HG03064 (cell line): ENCODE data around the gene RALGAPA1.
"Not testable (repeated sequence)": the region's sequence is repeated elsewhere in the genome, so short reads cannot be mapped to it uniquely, and the experiment has no call there.

Source experiments
- ATAC-seq: cut with Tn5 transposase; IDR thresholded peaks from one replicate; pipeline ENCODE4 v1.9.1; 2021; ENCODE audit warnings: low read depth; ENCODE audit not compliant: unreplicated experiment

RALGAPA1 gene

GRCh38 chr14:35632271-35632670 lies 176.8 kb downstream of the RALGAPA1 start:
- no peak for ATAC-seq

GRCh38 chr14:35631071-35631805 lies 177.9 kb downstream of the RALGAPA1 start:
- no peak for ATAC-seq

- ATAC-seq: no peak
These were observed 180.1 kb downstream of the RALGAPA1 start for GRCh38 chr14:35628989-35629388.

GRCh38 chr14:35626947-35627346 lies 182.1 kb downstream of the RALGAPA1 start:
- ATAC-seq: not testable (repeated sequence)

- ATAC-seq: not testable (repeated sequence)
These were observed 187.1 kb downstream of the RALGAPA1 start for GRCh38 chr14:35621996-35622395.

- ATAC-seq: not testable (repeated sequence)
These were observed 189.1 kb downstream of the RALGAPA1 start for GRCh38 chr14:35619998-35620397.

- not testable (repeated sequence) for ATAC-seq
These were observed 189.6 kb downstream of the RALGAPA1 start for GRCh38 chr14:35619461-35619860.

GRCh38 chr14:35617500-35617899 lies 191.6 kb downstream of the RALGAPA1 start:
- ATAC-seq: no peak

- no peak for ATAC-seq
These were observed 201.7 kb downstream of the RALGAPA1 start for GRCh38 chr14:35607380-35607779.

GRCh38 chr14:35600253-35600652 lies 208.8 kb downstream of the RALGAPA1 start:
- no peak for ATAC-seq

- ATAC-seq: no peak
These were observed 214.5 kb downstream of the RALGAPA1 start for GRCh38 chr14:35594616-35595015.

GRCh38 chr14:35587373-35587772 lies 221.7 kb downstream of the RALGAPA1 start:
- not testable (repeated sequence) for ATAC-seq

- no peak for ATAC-seq
These were observed 230.5 kb downstream of the RALGAPA1 start for GRCh38 chr14:35578639-35579038.

- no peak for ATAC-seq
These were observed 231.0 kb downstream of the RALGAPA1 start for GRCh38 chr14:35578135-35578534.

- no peak for ATAC-seq
These were observed 232.2 kb downstream of the RALGAPA1 start for GRCh38 chr14:35576856-35577255.

GRCh38 chr14:35576260-35576659 lies 232.8 kb downstream of the RALGAPA1 start:
- ATAC-seq: no peak

- no peak for ATAC-seq
These were observed 235.2 kb downstream of the RALGAPA1 start for GRCh38 chr14:35573911-35574310.

- ATAC-seq: no peak
These were observed 237.5 kb downstream of the RALGAPA1 start for GRCh38 chr14:35571598-35571997.

- no peak for ATAC-seq
These were observed 243.1 kb downstream of the RALGAPA1 start for GRCh38 chr14:35565871-35566464.

- ATAC-seq: no peak
These were observed 250.4 kb downstream of the RALGAPA1 start for GRCh38 chr14:35558680-35559079.

GRCh38 chr14:35557221-35557747 lies 251.8 kb downstream of the RALGAPA1 start:
- ATAC-seq: no peak

- ATAC-seq: no peak
These were observed 252.5 kb downstream of the RALGAPA1 start for GRCh38 chr14:35556548-35556947.
